Neural cell (in vitro differentiated cells): ENCODE measurements around the gene RNF34. TPM values are rescaled to one million over a fixed set of nuclear protein-coding genes. Genes with fewer than 3 reads are reported as not detected.
"Not testable (repeated sequence)": the region's sequence is repeated elsewhere in the genome, so short reads cannot be mapped to it uniquely, and the experiment has no call there.

Experiments
- H2AFZ ChIP-seq: fragments of 200-600, 300-800 bp; sonication (generic), shearing (Covaris generic); 2 replicates; pipeline ENCODE4 v1.6.0; 2014; ENCODE audit warnings: low read depth, mild to moderate bottlenecking, antibody characterized with exemption, low read length, moderate library complexity
- H3F3A ChIP-seq: fragments of 200-600 bp; shearing (Covaris generic); 2 replicates; pipeline ENCODE4 v1.6.1; 2016; ENCODE audit warnings: mild to moderate bottlenecking, moderate library complexity, mixed read lengths, antibody characterized with exemption, low read length; ENCODE audit not compliant: insufficient read depth, poor library complexity, severe bottlenecking
- H3K27ac ChIP-seq: fragments of 200-600, 300-800 bp; sonication (generic), shearing (Covaris generic); 2 replicates; pipeline ENCODE4 v1.5.1; 2014; ENCODE audit warnings: mild to moderate bottlenecking, low read length, moderate library complexity
- H3K27me3 ChIP-seq: fragments of 300-800, 200-600 bp; sonication (generic), shearing (Covaris generic); 2 replicates; pipeline ENCODE4 v1.6.0; 2014; ENCODE audit warnings: mild to moderate bottlenecking, low read depth, low read length, moderate library complexity; ENCODE audit not compliant: insufficient read depth
- H3K36me3 ChIP-seq: fragments of 300-800, 200-600 bp; sonication (generic), shearing (Covaris generic); 2 replicates; pipeline ENCODE4 v1.5.1; 2014; ENCODE audit warnings: mild to moderate bottlenecking, antibody characterized with exemption, low read length, moderate library complexity; ENCODE audit not compliant: insufficient read depth
- H3K4me2 ChIP-seq: fragments of 300-800, 200-600 bp; sonication (generic), shearing (Covaris generic); 2 replicates; pipeline ENCODE4 v1.6.0; 2014; ENCODE audit warnings: mild to moderate bottlenecking, low read length
- H3K4me3 ChIP-seq: fragments of 300-800, 200-600 bp; sonication (generic), shearing (Covaris generic); 2 replicates; pipeline ENCODE4 v1.5.1; 2014; ENCODE audit warnings: mild to moderate bottlenecking, low read length, moderate library complexity
- H3K79me2 ChIP-seq: fragments of 200-600 bp; shearing (Covaris generic); replicated peaks from 2 replicates; pipeline ENCODE4 v1.6.0; 2014; ENCODE audit warnings: mild to moderate bottlenecking, low read length, moderate library complexity; ENCODE audit not compliant: insufficient read depth
- H3K9ac ChIP-seq: fragments of 300-800, 200-600 bp; sonication (generic), shearing (Covaris generic); 2 replicates; pipeline ENCODE4 v1.6.1; 2016; ENCODE audit warnings: mild to moderate bottlenecking, low read length, mixed read lengths
- H3K9me2 ChIP-seq: fragments of 200-600 bp; shearing (Covaris generic); 2 replicates; pipeline ENCODE4 v1.6.1; 2016; ENCODE audit warnings: mild to moderate bottlenecking, low read length, mixed read lengths; ENCODE audit not compliant: insufficient read depth
- H3K9me3 ChIP-seq: fragments of 200-600, 300-800 bp; sonication (generic), shearing (Covaris generic); 2 replicates; pipeline ENCODE4 v1.6.1; 2016; ENCODE audit warnings: mild to moderate bottlenecking, mixed run types, low read length, moderate library complexity, mixed read lengths
- H4K20me1 ChIP-seq: fragments of 200-600 bp; shearing (Covaris generic); 2 replicates; pipeline ENCODE4 v1.6.1; 2016; ENCODE audit warnings: mild to moderate bottlenecking, mixed run types; ENCODE audit not compliant: insufficient read depth
- EP300 ChIP-seq: fragments of 450-650 bp; conservative IDR thresholded peaks from 2 replicates; pipeline ENCODE4 v1.6.1; 2014; ENCODE audit warnings: antibody characterized with exemption, mild to moderate bottlenecking, moderate library complexity; ENCODE audit not compliant: poor library complexity, severe bottlenecking
- EZH2 ChIP-seq: fragments of 200-600, 300-800 bp; shearing (Covaris generic), sonication (generic); IDR thresholded peaks from 2 replicates; pipeline ENCODE4 v1.6.1; 2014; ENCODE audit warnings: antibody characterized with exemption, low read length, borderline replicate concordance, mild to moderate bottlenecking; ENCODE audit not compliant: insufficient read depth, poor library complexity, severe bottlenecking
- MXI1 ChIP-seq: fragments of 450-650 bp; conservative IDR thresholded peaks from 2 replicates; pipeline ENCODE4 v1.6.1; 2014; ENCODE audit warnings: antibody characterized with exemption, mild to moderate bottlenecking; ENCODE audit not compliant: poor library complexity, severe bottlenecking
- POLR2AphosphoS5 ChIP-seq: IDR thresholded peaks from 2 replicates; pipeline ENCODE4 v1.6.1; 2012
- RAD21 ChIP-seq: fragments of 450-650 bp; conservative IDR thresholded peaks from 2 replicates; pipeline ENCODE4 v1.6.1; 2014; ENCODE audit warnings: antibody characterized with exemption, mild to moderate bottlenecking, moderate library complexity
- SMC3 ChIP-seq: fragments of 450-650 bp; conservative IDR thresholded peaks from 2 replicates; pipeline ENCODE4 v1.6.1; 2014; ENCODE audit warnings: antibody characterized with exemption, mild to moderate bottlenecking, moderate library complexity; ENCODE audit not compliant: poor library complexity
- TAF1 ChIP-seq: IDR thresholded peaks from 2 replicates; pipeline ENCODE4 v1.6.1; 2012; ENCODE audit warnings: low read depth
- polyA plus RNA-seq: library from polyadenylated mRNA; depleted of rRNA; stranded (reverse); fragments of >200 nt; gene quantifications from 2 replicates; pipeline ENCODE4 v1.2.3, GENCODE V29; 2014
- TF ChIP-seq, protein P1 (sequence below): fragments of 450-650 bp; IDR thresholded peaks from 2 replicates; pipeline ENCODE4 v1.5.1; 2014; ENCODE audit warnings: antibody characterized with exemption, mild to moderate bottlenecking, moderate library complexity; ENCODE audit not compliant: poor library complexity, severe bottlenecking
- TF ChIP-seq, protein P2 (sequence below): IDR thresholded peaks from 2 replicates; pipeline ENCODE4 v1.6.1; 2012; ENCODE audit warnings: borderline replicate concordance

Gene RNF34
- polyA plus RNA-seq, 1 donor from 2014 or later: 68.8 TPM

DNA sequence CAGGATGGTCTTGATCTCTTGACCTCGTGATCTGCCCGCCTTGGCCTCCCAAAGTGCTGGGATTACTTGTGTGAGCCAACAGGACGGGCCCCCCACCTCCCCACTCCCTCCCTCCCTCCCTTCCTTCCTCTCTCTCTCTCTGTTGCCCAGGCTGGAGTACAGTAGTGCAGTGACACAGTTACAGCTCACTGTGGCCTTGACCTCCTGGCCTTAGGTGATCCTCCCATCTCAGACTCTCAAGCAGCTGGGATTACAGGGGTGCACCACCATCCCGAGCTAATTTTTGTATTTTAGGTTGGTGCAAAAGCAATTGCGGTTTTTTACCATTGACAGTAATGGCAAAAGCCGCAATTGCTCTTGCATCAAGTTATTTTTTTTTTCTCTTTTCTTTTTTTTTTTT, 28.5 kb upstream of the RNF34 start:
- H3K36me3 ChIP-seq: no peaks in the 10 kb centered on the region
- no peak overlapping the region for H3K9ac ChIP-seq
- no peak overlapping the region for H3K4me2 ChIP-seq
- H3K79me2 ChIP-seq: no peaks in the 10 kb centered on the region
- no peak overlapping the region for H3K27ac ChIP-seq
- no peak overlapping the region for H2AFZ ChIP-seq
- H3K27me3 ChIP-seq: no peaks in the 10 kb centered on the region
- no peaks in the 10 kb centered on the region for H4K20me1 ChIP-seq
- no peak for TF ChIP-seq EZH2
- TF ChIP-seq MXI1: no peak
- no peak for TF ChIP-seq SMC3
- TF ChIP-seq, protein P1, sequence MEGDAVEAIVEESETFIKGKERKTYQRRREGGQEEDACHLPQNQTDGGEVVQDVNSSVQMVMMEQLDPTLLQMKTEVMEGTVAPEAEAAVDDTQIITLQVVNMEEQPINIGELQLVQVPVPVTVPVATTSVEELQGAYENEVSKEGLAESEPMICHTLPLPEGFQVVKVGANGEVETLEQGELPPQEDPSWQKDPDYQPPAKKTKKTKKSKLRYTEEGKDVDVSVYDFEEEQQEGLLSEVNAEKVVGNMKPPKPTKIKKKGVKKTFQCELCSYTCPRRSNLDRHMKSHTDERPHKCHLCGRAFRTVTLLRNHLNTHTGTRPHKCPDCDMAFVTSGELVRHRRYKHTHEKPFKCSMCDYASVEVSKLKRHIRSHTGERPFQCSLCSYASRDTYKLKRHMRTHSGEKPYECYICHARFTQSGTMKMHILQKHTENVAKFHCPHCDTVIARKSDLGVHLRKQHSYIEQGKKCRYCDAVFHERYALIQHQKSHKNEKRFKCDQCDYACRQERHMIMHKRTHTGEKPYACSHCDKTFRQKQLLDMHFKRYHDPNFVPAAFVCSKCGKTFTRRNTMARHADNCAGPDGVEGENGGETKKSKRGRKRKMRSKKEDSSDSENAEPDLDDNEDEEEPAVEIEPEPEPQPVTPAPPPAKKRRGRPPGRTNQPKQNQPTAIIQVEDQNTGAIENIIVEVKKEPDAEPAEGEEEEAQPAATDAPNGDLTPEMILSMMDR: no peak
- no peak for TF ChIP-seq EP300
- TF ChIP-seq TAF1: no peak
- no peak for TF ChIP-seq POLR2AphosphoS5
- TF ChIP-seq RAD21: no peak
- TF ChIP-seq, protein P2, sequence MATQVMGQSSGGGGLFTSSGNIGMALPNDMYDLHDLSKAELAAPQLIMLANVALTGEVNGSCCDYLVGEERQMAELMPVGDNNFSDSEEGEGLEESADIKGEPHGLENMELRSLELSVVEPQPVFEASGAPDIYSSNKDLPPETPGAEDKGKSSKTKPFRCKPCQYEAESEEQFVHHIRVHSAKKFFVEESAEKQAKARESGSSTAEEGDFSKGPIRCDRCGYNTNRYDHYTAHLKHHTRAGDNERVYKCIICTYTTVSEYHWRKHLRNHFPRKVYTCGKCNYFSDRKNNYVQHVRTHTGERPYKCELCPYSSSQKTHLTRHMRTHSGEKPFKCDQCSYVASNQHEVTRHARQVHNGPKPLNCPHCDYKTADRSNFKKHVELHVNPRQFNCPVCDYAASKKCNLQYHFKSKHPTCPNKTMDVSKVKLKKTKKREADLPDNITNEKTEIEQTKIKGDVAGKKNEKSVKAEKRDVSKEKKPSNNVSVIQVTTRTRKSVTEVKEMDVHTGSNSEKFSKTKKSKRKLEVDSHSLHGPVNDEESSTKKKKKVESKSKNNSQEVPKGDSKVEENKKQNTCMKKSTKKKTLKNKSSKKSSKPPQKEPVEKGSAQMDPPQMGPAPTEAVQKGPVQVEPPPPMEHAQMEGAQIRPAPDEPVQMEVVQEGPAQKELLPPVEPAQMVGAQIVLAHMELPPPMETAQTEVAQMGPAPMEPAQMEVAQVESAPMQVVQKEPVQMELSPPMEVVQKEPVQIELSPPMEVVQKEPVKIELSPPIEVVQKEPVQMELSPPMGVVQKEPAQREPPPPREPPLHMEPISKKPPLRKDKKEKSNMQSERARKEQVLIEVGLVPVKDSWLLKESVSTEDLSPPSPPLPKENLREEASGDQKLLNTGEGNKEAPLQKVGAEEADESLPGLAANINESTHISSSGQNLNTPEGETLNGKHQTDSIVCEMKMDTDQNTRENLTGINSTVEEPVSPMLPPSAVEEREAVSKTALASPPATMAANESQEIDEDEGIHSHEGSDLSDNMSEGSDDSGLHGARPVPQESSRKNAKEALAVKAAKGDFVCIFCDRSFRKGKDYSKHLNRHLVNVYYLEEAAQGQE: no peak
- H3K9me2 ChIP-seq: no peaks in the 10 kb centered on the region
- H3K4me3 ChIP-seq: no peak overlapping the region
- no peaks in the 10 kb centered on the region for H3K9me3 ChIP-seq
- H3F3A ChIP-seq: no peaks in the 10 kb centered on the region

DNA sequence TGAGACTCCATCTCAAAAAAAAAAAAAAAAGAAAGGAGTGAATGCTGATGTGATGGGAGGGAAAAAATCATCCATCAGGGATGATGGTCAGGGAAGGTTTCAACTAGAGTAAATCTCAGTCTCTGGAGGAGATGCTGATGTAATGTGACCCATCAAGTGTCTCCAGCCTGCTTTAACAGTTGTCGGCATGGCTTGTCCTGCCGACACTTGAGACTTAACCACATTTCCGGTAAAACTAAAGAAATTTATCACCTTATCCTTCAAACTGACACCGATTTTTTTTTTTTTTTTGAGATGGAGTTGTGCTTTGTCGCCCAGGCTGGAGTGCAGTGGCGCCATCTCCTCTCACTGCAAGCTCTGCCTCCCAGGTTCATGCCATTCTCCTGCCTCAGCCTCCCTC, 26.2 kb upstream of the RNF34 start:
- H3K9me2 ChIP-seq: no peaks in the 10 kb centered on the region
- H3K9me3 ChIP-seq: no peaks in the 10 kb centered on the region
- no peaks in the 10 kb centered on the region for H3K36me3 ChIP-seq
- TF ChIP-seq SMC3 (no peak), TAF1 (no peak), POLR2AphosphoS5 (no peak), EP300 (no peak), EZH2 (no peak), MXI1 (no peak), RAD21 (no peak)
- TF ChIP-seq, protein P1: no peak
- TF ChIP-seq, protein P2: no peak
- no peaks in the 10 kb centered on the region for H3K27me3 ChIP-seq
- H3K9ac ChIP-seq: no peak overlapping the region
- H2AFZ ChIP-seq: no peak overlapping the region
- H3K4me3 ChIP-seq: no peak overlapping the region
- no peak overlapping the region for H3K4me2 ChIP-seq
- H3K79me2 ChIP-seq: no peaks in the 10 kb centered on the region
- H4K20me1 ChIP-seq: no peaks in the 10 kb centered on the region
- H3F3A ChIP-seq: no peaks in the 10 kb centered on the region
- no peak overlapping the region for H3K27ac ChIP-seq

GRCh38 chr12:121374336-121374735, 25.6 kb upstream of the RNF34 start:
- not testable (repeated sequence) for H3F3A ChIP-seq, H3K79me2 ChIP-seq, H2AFZ ChIP-seq, H3K9ac ChIP-seq, H3K27ac ChIP-seq, H3K9me3 ChIP-seq, H4K20me1 ChIP-seq, H3K4me2 ChIP-seq, H3K4me3 ChIP-seq, H3K9me2 ChIP-seq, H3K36me3 ChIP-seq, H3K27me3 ChIP-seq
